ENCODE measurements around the gene PRKG1.
"Not testable (repeated sequence)": the region's sequence is repeated elsewhere in the genome, so short reads cannot be mapped to it uniquely, and the experiment has no call there.

The PRKG1 gene

DNA sequence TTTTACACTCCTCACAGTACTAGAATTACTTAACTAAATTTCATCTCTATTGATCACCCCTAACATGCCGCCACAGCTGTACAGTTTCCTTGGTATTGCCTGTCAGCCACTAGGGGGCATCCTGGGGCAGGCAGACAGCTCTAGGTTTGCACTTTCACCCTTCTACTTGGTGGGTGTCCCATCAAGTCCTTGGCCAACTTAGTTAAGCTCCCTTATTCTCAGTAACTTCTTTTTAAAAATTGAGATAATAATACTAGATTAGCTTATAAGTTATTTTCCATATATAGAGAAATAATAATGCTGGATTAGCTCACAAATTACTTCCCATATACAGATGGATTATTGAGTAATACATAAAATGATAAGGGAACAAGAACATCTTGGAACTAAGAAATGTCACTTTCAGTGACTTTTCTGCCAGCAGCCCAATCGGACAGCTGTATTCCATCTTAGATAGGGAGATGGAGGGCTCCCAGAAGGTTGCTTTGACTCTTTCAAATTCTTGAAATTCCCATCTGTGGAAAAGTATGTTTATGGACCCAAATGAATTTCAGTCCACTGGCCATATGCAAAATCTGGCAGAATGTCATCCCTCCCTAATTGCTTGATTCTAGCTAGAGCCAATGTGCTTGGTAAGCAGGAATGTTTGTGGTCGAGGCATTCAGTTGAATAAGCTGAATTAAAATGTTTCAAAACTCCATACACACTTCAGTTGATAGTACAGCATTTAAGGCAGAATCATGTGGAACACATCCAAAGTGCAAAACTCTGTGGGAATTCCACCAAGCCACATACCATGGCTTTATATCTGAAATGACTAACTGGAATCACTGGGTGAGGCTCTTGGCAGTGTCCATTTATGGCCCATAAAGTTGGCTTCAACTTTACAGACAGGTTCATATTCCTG, 315.4 kb downstream of the PRKG1 start:
- DNase-seq: peak; percentile 6

DNA sequence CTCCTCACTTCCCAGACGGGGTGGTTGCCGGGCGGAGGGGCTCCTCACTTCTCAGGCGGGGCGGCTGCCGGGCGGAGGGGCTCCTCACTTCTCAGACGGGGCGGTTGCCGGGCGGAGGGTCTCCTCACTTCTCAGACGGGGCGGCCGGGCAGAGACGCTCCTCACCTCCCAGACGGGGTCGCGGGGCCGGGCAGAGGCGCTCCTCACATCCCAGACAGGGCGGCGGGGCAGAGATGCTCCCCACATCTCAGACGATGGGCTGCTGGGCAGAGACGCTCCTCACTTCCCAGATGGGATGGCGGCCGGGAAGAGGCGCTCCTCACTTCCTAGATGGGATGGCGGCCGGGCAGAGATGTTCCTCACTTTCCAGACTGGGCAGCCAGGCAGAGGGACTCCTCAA, 318.7 kb downstream of the PRKG1 start:
- not testable (repeated sequence) for DNase-seq

DNA sequence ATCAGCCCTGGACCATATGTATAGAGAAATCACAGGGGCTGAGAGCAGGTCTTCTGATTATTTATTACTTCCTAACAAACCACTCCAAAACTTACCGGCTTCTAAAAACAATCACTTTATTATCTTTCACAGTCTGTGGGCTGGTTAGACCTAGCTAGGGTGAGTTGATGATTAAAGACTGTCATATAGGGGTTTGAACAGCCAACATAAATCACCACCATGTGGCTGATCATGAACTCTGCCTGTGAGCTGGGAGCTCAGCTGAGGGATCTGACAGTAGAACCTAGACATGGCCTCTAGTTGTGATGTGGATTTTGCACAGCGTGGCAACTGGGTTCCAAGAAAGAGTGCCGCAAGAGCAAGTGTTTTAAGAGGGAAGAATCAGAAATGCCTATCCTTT, 319.8 kb downstream of the PRKG1 start:
- no peak for DNase-seq

DNA sequence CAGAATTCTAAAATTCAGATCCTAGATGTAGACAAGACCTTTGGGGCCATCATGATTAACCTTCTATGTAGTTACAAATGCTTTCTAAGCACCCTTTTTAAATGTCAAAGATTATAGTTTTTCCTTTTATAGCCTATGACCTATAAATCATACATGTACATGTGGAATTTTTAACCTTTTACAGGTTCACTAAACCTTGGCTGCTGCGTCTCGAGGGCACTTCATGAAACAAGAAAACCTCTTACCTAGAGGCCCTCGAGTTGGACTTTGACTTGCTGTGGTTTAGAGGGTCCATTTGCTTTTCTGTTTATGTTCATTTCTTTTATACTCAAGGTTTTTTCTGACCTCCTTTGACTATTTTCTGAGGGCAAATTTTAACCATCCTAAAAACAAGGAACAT, 323.0 kb downstream of the PRKG1 start:
- no peak for DNase-seq

DNA sequence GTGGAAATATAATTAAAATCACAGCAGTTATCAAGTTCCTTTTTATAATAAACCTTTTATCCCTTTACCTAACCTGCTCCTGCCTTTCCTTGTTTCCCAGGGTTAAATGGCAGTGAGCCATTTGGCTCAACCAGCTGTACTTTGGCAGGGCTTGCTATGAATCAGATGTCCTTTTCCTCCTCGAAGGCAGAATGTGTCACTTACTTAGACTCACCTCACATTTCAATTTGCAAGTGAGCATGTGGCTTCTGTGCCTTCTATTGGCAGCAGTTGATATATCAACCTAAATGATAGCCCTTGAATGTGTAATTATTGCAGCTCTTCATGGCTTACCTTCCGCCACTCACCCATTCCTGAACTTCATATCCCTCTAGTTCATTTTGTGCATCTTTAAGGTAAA, 323.4 kb downstream of the PRKG1 start:
- DNase-seq: no peak

DNA sequence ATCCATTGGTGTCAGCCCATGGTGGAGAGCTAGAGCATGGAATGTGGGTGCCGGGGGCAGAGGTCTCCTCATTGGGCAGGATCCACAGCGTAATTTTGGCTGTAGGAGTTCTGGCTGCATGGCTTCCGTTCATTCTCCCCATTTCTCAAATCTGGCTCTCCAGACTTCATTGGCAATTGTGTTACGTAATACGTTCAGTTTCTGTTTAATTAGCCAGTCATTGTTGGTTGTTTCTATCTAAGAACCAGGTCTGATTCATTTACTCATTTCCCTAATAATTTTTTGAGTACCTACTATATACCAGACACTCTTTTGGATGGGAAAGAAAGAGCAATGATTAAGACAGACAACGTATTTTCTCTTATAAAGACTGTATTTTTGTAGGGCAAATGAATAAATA, 325.6 kb downstream of the PRKG1 start:
- DNase-seq: no peak

DNA sequence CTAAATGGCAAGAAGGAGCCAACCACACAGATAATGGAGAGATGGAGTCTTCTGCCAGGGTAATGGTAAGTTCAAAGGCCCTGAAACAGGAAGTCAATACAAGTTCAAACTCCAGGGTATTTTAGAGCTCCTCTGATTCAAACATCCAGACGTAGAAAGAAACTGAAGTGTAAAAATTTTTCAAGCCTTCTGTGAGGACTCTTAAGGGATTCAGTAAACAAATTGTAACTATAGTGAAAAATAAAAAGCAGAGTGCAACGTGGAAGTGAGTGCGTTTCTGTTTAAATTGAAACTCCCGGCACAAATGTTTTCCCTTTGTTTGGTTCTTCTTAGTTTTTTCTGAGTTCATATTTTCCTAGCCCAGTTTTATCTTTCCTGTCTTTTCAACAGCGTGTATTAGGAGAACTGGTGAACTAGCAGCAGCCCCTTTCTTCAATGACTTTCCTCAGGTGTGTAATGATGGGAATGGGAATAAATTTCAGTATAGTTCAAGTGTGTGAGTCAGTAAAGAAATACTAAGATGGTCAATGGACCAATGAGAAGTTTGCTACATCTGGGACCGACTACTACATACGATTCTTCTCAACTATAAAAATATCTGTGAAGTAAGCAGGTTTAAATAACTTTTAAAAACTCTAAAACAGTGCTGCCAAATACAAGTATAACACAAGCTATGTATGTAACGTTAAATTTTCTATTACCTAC, 326.3 kb downstream of the PRKG1 start:
- DNase-seq: no peak

DNA sequence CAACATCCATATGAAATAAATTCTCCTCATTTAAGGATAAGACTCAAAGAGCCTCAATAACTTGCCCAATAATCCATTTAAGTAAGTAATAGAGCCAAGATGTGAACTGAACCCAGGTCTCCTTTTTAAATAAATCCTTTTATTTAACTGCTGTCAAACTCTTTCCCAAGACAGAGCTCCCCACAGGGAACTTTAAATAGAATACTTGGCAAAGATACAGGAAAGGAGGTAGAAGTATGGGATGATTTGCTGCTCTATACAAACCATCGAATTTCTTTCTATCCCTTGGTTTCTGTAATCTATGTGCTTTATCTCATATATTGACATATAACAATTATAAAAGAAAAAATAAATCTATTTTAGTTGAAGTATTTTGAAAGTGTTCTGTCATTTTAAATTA, 329.2 kb downstream of the PRKG1 start:
- no peak for DNase-seq

DNA sequence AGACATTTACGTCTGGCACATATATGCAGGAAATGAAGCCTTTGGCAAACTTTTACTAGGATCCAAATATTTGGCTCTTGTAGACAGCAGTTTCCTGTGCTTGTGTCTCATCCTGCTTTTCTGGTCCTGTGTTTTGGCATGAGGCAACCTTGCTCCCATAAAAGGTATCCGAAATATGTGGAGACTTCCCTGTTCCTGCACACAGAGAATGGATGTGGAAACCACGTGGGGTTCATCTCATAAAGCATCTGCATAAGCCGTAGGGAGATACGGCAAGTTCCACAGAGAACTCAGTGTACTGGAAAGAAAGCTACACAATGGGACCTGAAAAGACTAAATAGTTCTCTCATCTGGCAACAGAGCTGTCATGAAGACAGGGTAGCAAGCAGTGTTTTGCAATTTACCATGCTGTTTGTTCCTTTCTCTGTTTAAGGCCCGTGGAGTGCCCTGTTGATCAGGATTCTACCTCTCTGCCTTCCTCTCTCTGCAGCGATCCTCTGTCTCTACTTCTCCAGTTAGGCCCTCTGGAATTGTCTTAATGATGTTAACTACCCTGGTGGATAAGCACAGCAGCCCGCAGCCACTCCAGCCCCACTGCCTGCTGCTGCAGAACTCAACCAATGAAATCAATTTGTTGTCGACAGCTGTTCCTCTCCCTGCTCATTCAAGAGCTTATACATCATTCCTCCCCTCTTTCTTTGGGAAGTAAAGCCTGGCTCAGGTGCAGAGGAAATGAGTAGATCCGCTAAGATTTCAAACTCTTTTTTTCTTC, 331.5 kb downstream of the PRKG1 start:
- no peak for DNase-seq

DNA sequence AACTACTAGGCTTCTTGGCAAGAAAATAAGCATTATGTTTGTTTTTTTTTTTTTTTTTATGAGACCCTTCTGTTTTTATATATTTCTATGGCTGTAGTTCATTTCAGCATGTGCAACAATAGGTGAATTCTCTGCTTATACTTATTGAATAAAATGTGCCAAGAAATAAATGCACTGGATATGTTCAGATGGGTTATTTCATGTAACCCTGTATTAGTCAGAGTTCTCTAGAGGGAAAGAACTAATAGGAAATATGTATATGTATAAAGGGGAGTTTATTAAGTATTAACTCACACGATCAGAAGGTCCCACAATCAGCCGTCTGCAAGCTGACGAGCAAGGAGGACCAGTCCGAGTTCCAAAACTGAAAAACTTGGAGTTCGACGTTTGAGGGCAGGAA, 332.3 kb downstream of the PRKG1 start:
- DNase-seq: no peak

DNA sequence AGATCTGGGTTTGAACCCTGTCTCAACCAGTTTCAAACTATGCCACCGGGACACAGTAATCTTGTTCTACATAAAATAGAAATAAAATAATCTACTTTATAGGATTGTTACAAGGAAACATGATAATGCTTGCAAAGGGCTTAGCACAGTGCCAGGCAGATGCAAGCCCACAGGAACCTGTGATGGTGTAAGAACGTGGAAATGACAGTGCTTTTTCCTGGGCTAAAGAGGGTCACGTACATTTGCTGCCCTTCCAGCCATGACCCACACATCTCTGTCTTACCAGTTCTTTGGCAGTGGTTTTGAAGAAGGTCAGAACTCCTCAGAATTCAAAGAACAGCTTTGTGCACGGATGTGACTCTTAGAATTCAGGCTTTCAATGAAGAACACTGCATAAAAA, 342.2 kb downstream of the PRKG1 start:
- no peak for DNase-seq

DNA sequence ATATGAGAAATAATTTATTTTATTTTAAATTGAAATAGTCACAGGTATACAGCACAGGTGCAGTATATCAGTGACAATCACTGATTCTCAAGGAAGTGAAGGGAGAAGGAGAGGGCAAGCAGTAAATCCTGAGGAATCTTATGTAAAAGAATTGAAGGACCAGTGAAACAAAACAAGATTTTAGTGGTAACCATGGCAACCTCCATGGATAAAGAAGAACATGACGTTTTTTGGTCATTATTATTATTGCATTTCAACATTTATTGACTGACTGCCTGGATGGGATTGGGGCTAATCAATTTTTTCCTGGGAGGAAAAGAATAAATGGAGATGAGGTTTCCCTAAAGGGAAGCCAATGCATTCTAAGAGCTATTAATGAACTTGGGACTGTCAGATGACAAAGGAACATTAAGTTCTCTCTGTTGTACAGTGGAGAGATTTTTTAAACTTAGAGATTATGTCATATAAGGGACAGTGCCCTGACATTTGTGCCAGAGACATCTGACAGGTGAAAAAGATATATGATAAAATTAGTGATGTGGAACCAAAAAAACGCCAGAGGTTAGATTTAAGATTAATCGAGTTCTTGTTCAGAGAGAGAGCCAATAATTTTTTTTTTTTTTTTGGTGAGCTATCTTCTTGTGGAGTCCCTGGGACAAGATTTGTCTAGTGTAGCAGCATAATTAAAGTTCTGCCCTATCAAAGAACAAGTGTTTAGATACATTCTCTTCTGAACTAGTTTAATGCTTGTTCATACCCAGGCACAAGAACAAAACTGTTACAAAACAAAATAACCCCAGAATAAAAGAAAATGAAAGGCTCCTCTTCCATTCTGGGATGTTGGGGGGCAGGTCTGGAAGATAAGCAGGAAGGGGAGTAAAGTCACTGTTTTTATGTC, 345.2 kb downstream of the PRKG1 start:
- no peak for DNase-seq

DNA sequence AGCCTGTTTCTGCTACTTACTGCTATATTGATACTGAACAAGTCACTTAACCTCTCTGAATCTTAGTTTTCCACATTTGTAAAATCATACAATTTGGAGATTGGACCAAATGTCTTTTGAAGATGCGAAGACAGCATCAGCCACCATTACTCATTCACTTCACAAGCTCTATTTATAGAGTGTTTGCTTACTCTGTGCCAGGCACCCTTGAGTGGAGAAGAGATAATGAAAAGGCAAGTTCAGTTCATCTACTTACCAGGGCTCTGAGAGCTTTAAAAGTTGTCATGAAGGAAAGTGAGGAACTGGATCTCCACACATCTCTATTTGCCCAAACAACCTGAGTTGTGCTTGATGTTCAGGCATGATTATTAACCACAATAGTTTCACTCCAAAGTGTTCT, 347.6 kb downstream of the PRKG1 start:
- no peak for DNase-seq

DNA sequence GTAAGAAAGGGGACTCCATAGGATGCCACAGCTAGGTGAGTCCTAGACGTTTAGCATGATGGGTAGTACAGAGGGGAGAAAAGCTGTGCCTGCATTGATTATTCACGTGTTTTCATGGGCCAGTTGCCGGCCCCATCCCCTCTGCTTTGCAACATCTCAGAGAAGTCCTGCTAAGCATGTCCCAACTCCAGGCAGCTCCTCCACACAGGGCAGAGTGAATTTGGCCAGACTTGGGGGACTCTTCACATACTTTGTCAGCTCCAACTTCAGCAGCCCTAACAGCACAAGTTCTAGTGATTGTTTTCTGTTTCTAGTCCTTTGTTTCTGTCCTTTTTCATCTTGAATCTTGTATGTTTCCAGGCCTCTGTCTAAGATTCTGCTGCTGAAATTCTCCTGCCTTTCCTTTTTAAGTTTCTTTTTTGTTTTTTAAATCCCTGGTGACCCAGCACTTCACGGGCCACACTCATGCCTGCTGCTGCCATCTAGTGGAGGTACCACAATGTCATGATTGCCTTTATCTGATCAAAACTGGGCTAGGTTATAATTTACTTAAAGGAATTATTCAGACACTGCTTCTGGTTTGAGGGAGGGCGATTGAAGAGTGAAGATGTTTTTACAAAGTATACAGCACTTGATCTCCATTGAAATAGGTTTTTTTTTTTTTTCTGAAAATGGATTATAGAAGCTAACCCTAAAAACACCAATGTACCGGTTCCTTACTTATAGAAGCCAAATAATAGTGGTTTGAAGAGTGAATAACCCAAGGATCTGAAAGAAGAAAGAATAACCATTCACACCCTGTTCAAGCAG, 348.2 kb downstream of the PRKG1 start:
- no peak for DNase-seq

DNA sequence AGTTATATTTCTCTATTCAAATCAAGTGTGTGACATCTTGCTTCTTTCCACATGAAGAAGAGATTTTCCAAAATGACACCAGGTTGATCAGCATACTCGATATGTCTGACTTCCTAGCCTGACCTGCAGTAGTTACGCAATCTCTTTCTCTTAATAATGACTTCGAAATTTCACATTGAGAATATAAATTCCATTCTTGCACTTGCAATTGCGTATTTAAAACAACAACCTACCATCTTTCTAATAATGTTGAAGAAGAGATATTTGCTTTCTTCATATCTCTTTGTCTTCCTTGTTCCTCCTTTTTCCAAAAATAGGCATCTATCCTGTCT, 348.8 kb downstream of the PRKG1 start:
- DNase-seq: no peak

DNA sequence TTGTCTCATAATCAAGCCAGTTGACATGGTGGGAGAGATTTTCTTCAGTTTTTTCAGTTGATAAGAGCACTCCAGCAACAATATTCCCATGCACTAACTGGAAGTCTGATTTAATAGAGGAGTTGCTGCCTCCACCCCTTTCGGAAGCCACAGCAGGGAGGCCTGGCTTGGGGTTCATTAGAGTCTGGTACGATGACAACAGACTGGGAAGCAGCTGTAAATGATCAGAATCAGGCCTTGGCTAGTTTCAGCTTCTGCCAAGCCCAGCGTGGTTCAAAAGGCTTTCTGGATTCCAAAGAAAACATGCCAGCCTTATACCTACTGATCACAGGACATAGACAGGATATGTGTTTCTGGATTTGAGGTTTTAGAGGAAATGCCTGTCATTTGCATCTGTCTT, 351.1 kb downstream of the PRKG1 start:
- DNase-seq: no peak

DNA sequence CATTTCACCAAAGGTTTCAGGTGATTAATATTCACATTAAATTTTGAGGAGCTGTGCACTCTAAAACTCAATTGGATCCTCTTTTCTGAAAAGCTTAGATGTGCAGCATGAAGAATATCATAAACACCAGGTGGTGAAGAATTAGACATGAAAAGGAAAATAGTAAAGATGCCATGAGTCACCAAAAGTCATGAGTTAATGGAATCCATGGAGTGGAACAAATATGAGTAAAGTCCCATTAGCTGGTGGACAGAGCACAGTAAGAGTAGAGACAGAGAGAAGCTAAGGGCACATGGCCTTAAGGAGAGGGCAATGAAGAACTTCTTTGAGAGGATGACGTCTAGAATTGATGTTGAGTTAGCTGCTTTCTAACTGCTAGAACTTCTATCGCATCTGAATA, 353.5 kb downstream of the PRKG1 start:
- DNase-seq: no peak

DNA sequence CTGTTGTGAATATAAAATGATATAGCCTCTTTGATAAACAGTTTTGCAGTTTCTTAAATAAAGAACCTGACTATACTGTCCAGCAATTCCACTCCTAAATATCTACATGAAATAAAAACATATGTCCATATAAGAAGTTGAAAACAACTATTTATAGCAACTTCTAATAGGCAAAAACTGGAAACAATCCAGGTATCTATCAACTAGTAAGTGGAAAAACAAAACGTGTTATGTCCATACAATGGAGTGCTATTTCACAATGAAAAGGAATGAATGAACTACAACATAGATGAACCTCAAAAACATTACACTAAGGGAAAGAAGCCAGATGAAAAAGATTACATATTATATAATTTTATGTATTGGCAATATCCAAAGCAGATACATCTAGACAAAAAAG, 356.2 kb downstream of the PRKG1 start:
- DNase-seq: no peak

DNA sequence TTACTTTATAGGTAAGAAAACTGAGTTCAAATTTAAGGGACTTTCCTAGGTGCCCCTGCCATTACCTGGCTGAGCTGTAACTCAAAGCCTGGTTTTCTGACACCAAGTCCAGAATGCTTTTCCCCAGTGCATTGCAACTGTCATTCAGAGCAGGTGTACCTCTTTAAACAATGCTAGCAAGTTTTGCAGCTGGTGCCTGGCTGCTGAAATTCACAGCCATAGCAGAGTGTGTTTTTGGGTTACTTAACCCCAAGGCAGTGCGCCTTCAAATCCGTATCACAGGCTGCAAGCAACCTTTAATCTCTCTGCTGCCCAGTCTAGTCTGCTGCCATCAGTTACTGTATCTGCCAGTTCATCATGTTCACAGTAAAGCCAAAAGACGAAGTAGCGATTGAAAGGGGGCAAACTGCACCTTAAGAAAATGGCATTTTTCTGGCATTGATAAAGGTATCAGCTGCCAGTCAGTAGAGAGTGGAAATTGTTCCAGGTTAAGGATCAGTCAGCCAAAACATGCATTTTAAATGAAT, 359.7 kb downstream of the PRKG1 start:
- DNase-seq: peak; percentile 1

DNA sequence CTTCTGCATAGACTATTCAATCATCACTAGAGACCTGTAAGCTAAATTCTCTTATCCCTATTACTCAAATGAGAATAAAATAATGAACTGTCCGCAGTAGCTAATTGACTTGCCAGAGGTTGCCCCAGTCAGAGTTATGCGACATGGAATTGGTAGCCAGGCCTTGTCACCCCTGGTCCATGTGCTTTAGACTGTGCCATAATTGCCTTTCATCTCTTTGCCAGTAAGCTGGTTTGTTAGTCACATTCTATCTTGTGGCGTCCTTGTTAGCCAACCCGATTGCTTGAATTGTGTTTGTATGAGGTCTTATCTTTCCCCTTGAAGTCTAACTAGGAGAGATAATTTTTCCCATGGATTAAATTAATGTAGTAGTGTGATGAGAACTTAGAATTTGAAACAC, 362.5 kb downstream of the PRKG1 start:
- DNase-seq: no peak

DNA sequence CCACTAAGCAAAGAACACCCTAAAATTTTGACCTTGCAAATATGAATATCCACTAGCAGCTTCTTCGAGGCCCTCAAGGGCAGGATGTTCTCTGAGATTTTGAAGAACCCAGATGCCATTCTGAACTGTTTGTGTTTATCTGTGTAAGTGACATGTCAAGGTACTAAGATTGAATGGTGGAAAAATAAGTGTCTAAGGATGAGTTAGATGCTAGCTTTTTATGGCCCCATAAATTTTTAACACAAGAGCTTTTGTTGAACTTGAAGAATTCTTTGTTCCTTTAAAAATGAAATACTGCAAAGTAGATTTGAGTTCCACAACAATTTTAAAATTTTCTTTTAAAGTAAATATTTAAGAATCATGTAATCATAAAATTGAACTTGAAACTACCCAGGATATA, 365.4 kb downstream of the PRKG1 start:
- no peak for DNase-seq

DNA sequence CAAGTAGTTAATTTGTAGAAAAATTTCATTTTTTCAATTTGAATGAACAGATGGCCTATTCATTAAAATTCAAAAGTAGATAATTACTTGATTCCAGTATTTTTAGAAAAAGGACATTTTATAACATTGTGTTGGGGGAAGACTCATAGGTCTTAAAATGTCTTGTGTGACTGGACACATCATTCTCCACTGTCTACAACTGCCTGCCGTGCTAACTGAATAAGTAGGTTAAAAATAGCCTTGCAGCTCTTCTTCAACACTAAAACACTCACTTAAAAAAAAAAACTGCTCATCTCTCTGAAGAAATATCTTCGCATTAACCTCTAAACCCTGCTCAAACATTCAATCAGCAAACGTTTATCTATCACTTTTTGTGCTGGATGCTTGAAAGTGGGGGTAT, 371.3 kb downstream of the PRKG1 start:
- DNase-seq: no peak

Measured in SHP77 treated with DMSO at 0.1 percent for 48 hours (cell line).